HUES64 (cell line): ENCODE data around the gene REXO4.
A peak's percentile ranks its signal among the peaks of the same experiment; 100 is the strongest.

ENCODE experiments used
- H3K27ac ChIP-seq: 2 replicates; pipeline ENCODE4 v1.7.0; 2013; ENCODE audit warnings: low read depth, low read length, inconsistent platforms
- H3K27me3 ChIP-seq: 2 replicates; pipeline ENCODE4 v1.6.1; 2013; ENCODE audit warnings: mild to moderate bottlenecking, low read length; ENCODE audit not compliant: insufficient read depth
- H3K36me3 ChIP-seq: 2 replicates; pipeline ENCODE4 v1.6.1; 2013; ENCODE audit warnings: mild to moderate bottlenecking, low read length; ENCODE audit not compliant: insufficient read depth
- H3K4me1 ChIP-seq: 2 replicates; pipeline ENCODE4 v1.6.1; 2013; ENCODE audit warnings: mild to moderate bottlenecking, low read length, moderate library complexity; ENCODE audit not compliant: insufficient read depth
- H3K4me3 ChIP-seq: 2 replicates; pipeline ENCODE4 v1.5.1; 2013; ENCODE audit warnings: mild to moderate bottlenecking, low read length, moderate library complexity
- H3K9ac ChIP-seq: 2 replicates; pipeline ENCODE4 v1.6.1; 2013; ENCODE audit warnings: mild to moderate bottlenecking, low read depth, low read length
- H3K9me3 ChIP-seq: 2 replicates; pipeline ENCODE4 v1.6.1; 2013; ENCODE audit warnings: low read depth, low read length; ENCODE audit not compliant: insufficient read depth
- WGBS: fragments of 150-250, 120-280 bp; methylation state at CpG from one replicate; pipeline ENCODE4 v1.1.7; 2013; ENCODE audit warnings: missing lambda C conversion rate; 5-methylcytosine and 5-hydroxymethylcytosine counted together

Gene REXO4

DNA sequence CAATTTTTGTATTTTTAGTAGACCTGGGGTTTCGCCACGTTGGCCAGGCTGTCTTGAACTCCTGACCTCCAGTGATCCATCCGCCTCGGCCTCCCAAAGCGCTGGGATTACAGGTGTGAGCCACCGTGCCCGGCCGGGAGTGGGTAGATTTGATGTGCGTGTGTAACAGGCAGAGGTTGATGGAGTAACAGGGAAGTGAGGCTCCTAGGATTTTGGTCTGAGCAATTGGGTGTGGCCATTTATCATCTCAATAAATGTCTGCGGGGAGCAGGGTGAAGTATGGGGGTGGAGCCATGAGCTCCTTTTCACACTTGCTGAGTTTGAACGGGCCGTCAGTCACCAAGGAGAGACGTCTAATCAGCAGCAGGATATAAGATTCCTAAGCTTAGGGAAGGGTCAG, 1.2 kb upstream of the REXO4 start:
- 0 out of 2 replicates have a peak, but pooled peaks cover 3% of the 10 kb centered on the region for H3K4me1 ChIP-seq
- peak overlapping the region; percentile 98 for H3K4me3 ChIP-seq
- no peak overlapping the region for H3K27ac ChIP-seq
- no peaks in the 10 kb centered on the region for H3K27me3 ChIP-seq
- H3K9me3 ChIP-seq: no peaks in the 10 kb centered on the region
- H3K36me3 ChIP-seq: peaks cover 22% of the 10 kb centered on the region
- no peak overlapping the region for H3K9ac ChIP-seq
- 53% methylated on average over 13 of the region's 13 CpGs for WGBS

DNA sequence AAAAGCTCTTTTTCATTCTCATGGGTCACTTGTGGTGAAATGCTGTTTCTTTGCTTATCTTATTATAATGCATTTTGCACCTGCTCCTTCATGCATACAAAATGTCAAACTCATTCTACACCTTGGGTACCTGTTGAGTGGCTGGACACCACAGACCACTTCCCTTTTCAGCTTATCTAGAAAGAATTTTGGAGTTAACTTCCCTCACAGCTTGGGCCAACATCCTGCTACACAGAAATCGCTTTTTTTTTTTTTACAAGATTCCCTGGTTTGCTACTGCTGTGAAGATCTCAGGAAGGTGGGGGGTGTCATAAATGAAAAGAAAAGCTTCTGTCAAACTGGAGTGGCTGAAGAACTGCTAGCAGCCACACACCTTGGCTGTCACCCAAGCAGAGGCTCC, 2.6 kb downstream of the REXO4 start:
- Histone ChIP-seq H3K36me3 (peaks cover 57% of the 10 kb centered on the region), H3K27ac (no peak overlapping the region), H3K4me1 (0 out of 2 replicates have a peak, but pooled peaks cover 3% of the 10 kb centered on the region), H3K9ac (no peak overlapping the region), H3K4me3 (no peak overlapping the region), H3K9me3 (no peaks in the 10 kb centered on the region), H3K27me3 (no peaks in the 10 kb centered on the region)
- WGBS: 89% methylated on average over 1 of the region's 1 CpG

DNA sequence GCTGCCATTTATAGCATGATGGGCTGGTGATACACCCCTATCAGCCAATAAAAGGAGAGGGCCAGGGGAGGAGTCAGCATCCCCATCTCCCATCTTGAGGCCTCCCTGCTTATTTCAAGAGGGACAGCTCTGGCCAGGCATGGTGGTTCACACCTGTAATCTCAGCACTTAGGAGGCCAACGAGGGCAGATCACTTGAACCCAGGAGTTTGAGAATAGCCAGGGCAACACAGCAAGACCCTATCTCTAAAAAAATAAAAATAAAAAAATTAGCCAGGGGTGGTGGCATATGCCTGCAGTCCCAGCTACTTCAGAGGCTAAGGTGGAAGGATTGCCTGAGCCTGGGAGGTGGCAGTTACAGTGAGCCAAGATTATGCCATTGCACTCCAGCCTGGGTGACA, 9.8 kb downstream of the REXO4 start:
- Histone ChIP-seq H3K4me1 (no peaks in the 10 kb centered on the region), H3K9me3 (no peaks in the 10 kb centered on the region), H3K27ac (no peak overlapping the region), H3K36me3 (peaks cover 78% of the 10 kb centered on the region), H3K9ac (no peak overlapping the region), H3K27me3 (no peaks in the 10 kb centered on the region), H3K4me3 (no peak overlapping the region)
- 81% methylated on average over 1 of the region's 1 CpG for WGBS

DNA sequence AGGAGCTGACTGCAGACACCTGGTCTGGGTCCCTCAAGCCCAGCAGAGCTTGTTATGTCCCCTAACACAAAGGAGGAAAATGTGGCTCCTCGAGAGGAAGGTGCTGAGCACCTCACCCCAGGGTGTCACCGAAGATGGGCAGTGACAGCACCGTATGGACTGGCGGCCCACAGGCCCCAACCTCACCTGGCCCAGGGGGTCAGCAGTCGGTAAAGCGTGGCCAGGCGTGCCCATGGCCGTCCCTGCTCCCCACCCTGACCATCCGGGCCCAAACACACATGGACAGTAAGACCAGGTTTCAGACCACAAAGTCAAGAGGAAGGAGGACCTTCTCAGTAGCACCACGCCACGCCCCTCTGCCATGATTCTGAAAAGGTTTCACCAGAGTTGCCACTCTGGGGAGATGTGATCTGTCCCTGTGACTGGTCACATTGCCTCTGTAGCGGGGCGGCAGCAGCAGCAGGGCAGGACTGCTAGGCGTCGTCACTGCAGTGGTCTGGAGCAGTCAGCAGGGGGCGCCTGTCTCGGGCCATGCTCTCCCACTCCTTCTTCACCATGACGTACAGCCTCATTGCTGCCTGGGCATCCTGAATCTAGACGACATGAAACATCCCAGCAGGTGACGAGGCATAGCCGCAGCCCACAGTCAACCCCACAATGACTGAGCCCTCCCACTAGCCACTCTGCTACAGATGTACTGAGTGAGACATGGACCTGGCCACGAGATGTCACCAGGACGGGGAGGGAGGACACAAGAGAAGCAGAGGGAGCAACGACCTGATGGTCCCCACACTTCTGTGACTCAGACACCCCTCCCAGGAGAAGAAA, 11.1 kb downstream of the REXO4 start:
- Histone ChIP-seq H3K27me3 (no peaks in the 10 kb centered on the region), H3K4me3 (no peak overlapping the region), H3K9me3 (no peaks in the 10 kb centered on the region), H3K9ac (no peak overlapping the region), H3K36me3 (peaks cover 66% of the 10 kb centered on the region), H3K27ac (peak overlapping the region; percentile 12; the same call in 1 of the 2 replicates), H3K4me1 (no peaks in the 10 kb centered on the region)
- WGBS: 67% methylated on average over 24 of the region's 24 CpGs

DNA sequence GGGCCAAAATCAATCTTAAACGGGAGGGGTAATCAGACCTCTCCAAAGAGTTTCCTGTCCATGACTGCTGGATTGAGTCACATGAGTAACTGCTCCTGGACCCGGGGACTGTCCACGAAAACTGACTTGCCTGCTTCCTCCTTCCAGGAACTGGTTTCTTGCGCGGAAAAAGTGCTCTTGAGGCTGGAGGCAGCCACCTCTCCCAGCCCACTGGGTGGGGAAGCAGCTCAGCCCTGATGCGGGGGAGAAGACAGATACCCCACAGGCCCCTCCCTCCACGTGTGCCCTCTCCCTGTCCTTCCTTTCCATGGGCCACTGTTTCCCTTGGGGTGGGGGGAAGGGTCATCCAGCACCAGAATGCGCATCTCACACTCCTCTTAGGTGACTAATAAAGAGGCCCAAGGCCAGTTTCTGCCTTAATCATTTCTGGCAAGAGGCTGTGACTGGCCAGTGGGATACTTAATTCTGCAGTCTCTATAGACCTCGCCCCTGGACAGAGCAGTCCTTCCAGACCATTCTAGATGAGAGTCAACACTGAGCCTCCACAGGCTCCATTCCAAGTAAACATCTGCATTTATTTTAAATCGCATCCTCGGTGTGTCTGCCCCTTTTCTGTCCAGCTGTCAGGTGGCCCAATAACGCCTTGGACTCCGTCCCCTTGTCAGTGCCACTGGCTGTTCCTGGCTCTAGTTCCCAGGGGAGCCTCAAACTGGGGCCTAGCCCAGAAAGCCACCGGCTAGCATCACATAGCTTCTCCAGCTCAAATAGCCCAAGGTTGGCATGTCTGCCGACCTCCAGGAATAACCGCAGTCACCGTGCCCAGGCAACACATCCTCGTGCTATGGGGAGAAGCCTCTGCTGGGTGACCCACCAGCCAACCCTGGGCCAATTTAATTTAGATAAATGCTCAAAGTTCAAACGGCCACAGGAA, 12.0 kb downstream of the REXO4 start:
- H3K9me3 ChIP-seq: no peaks in the 10 kb centered on the region
- WGBS: 89% methylated on average over 19 of the region's 19 CpGs
- H3K36me3 ChIP-seq: peaks cover 58% of the 10 kb centered on the region
- no peaks in the 10 kb centered on the region for H3K27me3 ChIP-seq
- H3K4me1 ChIP-seq: no peaks in the 10 kb centered on the region
- no peak overlapping the region for H3K27ac ChIP-seq
- H3K9ac ChIP-seq: no peak overlapping the region
- no peak overlapping the region for H3K4me3 ChIP-seq

DNA sequence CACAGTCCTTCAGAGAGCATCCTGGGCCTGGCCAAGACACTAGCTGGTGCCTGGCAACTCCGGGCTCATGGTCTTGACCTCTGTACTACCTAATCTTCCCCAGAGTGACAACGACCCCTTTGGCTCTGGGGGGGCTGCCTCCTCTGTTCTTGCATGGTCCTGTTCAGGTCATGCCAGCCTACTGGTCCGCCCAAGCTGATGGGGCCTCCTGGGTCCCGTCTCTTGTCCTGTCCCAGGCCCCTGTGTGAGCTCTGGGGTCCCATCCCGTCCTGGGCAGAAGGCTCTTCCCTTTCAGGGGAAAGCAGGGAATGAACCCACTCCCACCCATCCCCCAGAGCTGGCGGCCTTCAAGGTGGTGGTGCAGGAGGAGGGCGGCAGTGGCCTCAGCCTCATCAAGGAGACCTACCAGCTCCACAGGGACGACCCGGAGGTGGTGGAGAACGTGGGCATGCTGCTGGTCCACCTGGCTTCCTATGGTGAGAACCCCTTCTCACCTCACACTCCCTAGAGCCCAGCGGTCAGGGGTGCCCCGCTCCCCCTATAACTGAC, 13.3 kb downstream of the REXO4 start:
- H3K36me3 ChIP-seq: peaks cover 45% of the 10 kb centered on the region

DNA sequence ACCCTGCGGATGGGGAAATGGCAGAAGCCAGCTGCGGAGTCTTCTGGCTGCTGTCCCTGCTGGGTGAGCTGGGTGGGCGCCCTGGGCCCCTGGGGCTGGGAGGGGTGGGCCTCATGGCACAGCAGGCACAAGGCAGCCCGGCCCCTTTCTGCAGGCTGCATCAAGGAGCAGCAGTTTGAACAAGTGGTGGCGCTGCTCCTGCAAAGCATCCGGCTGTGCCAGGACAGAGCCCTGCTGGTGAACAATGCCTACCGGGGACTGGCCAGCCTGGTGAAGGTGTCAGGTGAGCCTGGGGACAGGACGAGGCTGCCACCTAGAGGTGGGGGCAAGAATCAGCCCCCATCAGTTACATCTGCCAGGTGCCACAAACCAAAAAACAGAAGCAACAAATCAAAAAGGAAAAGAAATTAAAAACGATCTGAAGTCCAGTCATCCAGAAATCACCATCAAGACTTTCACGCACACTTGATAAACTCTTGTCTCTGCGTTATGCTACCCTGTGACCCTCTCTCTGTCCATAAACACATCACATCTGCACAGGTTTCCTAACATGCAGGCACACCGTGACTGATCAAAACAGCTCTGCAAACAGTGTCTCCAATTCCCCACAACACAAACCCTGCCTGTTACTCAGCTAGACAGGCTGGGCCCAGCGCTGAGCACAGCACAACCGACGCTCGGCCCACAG, 13.9 kb downstream of the REXO4 start:
- no peak overlapping the region for H3K9ac ChIP-seq
- 86% methylated on average over 16 of the region's 16 CpGs for WGBS
- H3K4me1 ChIP-seq: no peaks in the 10 kb centered on the region
- no peak overlapping the region for H3K4me3 ChIP-seq
- peaks cover 40% of the 10 kb centered on the region for H3K36me3 ChIP-seq
- no peaks in the 10 kb centered on the region for H3K9me3 ChIP-seq
- no peaks in the 10 kb centered on the region for H3K27me3 ChIP-seq
- no peak overlapping the region for H3K27ac ChIP-seq

More for the DNA sequence above, 13.3 kb downstream of the REXO4 start:
- no peaks in the 10 kb centered on the region for H3K9me3 ChIP-seq
- no peak overlapping the region for H3K27ac ChIP-seq
- WGBS: 92% methylated on average over 12 of the region's 12 CpGs
- H3K27me3 ChIP-seq: no peaks in the 10 kb centered on the region
- H3K4me3 ChIP-seq: no peak overlapping the region
- no peaks in the 10 kb centered on the region for H3K4me1 ChIP-seq
- no peak overlapping the region for H3K9ac ChIP-seq

DNA sequence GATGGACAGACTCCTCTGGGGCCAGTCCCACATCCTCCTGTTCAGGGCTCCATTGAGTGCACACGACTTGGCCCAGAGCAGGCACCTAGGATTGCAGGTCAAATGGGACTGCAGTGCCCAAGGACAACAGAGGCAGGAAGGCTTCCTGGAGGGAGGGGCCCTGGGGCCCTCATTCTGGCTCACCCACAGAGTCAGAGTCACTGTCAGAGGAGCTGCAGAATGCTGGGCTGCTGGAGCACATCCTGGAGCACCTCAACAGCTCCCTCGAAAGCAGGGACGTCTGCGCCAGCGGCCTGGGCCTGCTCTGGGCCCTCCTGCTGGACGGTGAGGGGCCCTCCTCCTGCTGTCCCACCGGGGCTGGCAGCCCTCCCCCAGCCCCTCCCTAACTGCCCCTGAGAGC, 15.1 kb downstream of the REXO4 start:
- no peaks in the 10 kb centered on the region for H3K4me1 ChIP-seq

DNA sequence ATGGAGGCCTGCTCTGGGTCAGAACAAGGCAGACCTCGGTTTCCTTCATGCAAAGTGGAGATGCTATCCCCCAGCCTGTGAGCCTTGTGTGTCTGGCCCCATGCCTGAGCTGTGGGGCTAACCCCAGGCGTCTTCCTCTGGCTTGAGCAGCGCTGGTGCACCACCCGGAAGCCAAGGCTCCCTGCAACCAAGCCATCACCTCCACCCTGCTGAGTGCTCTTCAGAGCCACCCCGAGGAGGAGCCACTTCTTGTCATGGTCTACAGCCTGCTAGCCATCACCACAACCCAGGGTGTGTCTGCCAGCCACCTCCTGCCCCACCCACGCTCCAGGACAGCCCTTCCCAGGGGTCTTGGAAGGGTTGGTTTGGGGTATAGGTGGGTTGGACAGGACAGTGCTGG, 16.2 kb downstream of the REXO4 start:
- Histone ChIP-seq H3K9ac (no peak overlapping the region), H3K36me3 (peaks cover 21% of the 10 kb centered on the region), H3K27ac (no peak overlapping the region), H3K4me3 (no peak overlapping the region), H3K4me1 (no peaks in the 10 kb centered on the region), H3K27me3 (no peaks in the 10 kb centered on the region), H3K9me3 (no peaks in the 10 kb centered on the region)
- 94% methylated on average over 6 of the region's 6 CpGs for WGBS

More for the DNA sequence above, 15.1 kb downstream of the REXO4 start:
- H3K9me3 ChIP-seq: no peaks in the 10 kb centered on the region
- H3K36me3 ChIP-seq: peaks cover 29% of the 10 kb centered on the region
- H3K9ac ChIP-seq: no peak overlapping the region
- H3K27ac ChIP-seq: no peak overlapping the region
- no peaks in the 10 kb centered on the region for H3K27me3 ChIP-seq
- 88% methylated on average over 7 of the region's 7 CpGs for WGBS
- no peak overlapping the region for H3K4me3 ChIP-seq

DNA sequence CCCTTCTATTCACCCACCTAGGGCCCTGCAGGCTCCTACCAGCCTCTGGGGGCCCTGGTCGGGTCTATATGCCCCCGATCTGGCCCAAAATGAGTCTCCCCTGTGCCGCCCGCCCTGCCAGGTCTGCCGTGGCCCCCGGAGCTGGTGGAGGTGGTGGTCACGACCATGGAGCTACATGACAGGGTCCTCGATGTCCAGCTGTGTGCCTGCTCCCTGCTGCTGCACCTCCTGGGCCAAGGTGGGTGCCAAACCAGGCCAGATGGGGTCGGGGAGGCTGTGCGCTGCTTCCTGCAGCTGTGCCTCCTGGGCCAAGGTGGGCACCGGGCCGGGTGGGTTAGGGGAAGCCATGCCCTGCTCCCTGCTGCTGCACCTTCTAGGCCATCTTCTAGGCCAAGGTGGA, 17.5 kb downstream of the REXO4 start:
- Histone ChIP-seq H3K27ac (no peak overlapping the region), H3K9me3 (no peaks in the 10 kb centered on the region), H3K36me3 (peaks cover 8% of the 10 kb centered on the region), H3K4me3 (no peak overlapping the region), H3K27me3 (no peaks in the 10 kb centered on the region), H3K4me1 (no peaks in the 10 kb centered on the region), H3K9ac (no peak overlapping the region)
- 93% methylated on average over 12 of the region's 12 CpGs for WGBS
